PC-9 (cell line): Measurements from ENCODE around the gene RORB. TPM values are rescaled to one million over a fixed set of nuclear protein-coding genes. Genes with fewer than 3 reads are reported as not detected.

Experiments used
- BruUV-seq: library from RNA; stranded (reverse); fragments of 400-500 nt; replicated peaks from 2 replicates; lab custom pipeline; 2021; lab: Mats Ljungman, UMichigan
- CTCF ChIA-PET: fragments of 300-600 bp; sonication (Branson Sonifier 250); formaldehyde crosslinking; loops from one replicate; lab custom pipeline; 2022; ENCODE audit warnings: antibody characterized with exemption; lab: Charles Lee
- POLR2A ChIA-PET: fragments of 300-600 bp; sonication (Branson Sonifier 250); formaldehyde crosslinking; loops from one replicate; lab custom pipeline; 2022; ENCODE audit warnings: antibody characterized with exemption; ENCODE audit not compliant: unreplicated experiment; lab: Charles Lee
- DNase-seq, 2 experiments: peaks; one replicate each; pipeline versions ENCODE4 v3.0.0 to v3.0.0-alpha.2; 2015 to 2022; ENCODE audit warnings: mixed read lengths in 1 of 2
- H2AFZ ChIP-seq: fragments of 200-600 bp; sonication (generic); 2 replicates; pipeline ENCODE4 v1.8.1; 2017; ENCODE audit warnings: antibody characterized with exemption
- H3F3A ChIP-seq: fragments of 200-600 bp; sonication (generic); 2 replicates; pipeline ENCODE4 v1.8.1; 2017; ENCODE audit warnings: antibody characterized with exemption, mild to moderate bottlenecking, low read depth; ENCODE audit not compliant: insufficient read depth
- H3K27ac ChIP-seq: fragments of 200-600 bp; sonication (generic); 2 replicates; pipeline ENCODE4 v1.6.1; 2016; ENCODE audit warnings: mixed run types
- H3K27me3 ChIP-seq: fragments of 200-600 bp; sonication (generic); 2 replicates; pipeline ENCODE4 v1.6.1; 2016; ENCODE audit warnings: low read depth, mixed run types; ENCODE audit not compliant: insufficient read depth
- H3K36me3 ChIP-seq: fragments of 200-600 bp; sonication (generic); 2 replicates; pipeline ENCODE4 v1.6.1; 2016; ENCODE audit warnings: low read depth, mixed run types
- H3K4me1 ChIP-seq: fragments of 200-600 bp; sonication (generic); replicated peaks from 2 replicates; pipeline ENCODE4 v1.6.1; 2016; ENCODE audit warnings: mixed run types; ENCODE audit not compliant: insufficient read depth
- H3K4me2 ChIP-seq: fragments of 200-600 bp; sonication (generic); 2 replicates; pipeline ENCODE4 v1.6.1; 2017; ENCODE audit warnings: mixed run types
- H3K4me3 ChIP-seq: fragments of 200-600 bp; sonication (generic); 2 replicates; pipeline ENCODE4 v1.6.1; 2016; ENCODE audit warnings: mixed run types
- H3K79me2 ChIP-seq: fragments of 200-600 bp; sonication (generic); 2 replicates; pipeline ENCODE4 v1.6.1; 2017; ENCODE audit warnings: low read depth, mixed run types
- H3K9me2 ChIP-seq: fragments of 200-600 bp; sonication (generic); 2 replicates; pipeline ENCODE4 v1.8.1; 2017; ENCODE audit warnings: mild to moderate bottlenecking; ENCODE audit not compliant: insufficient read depth
- H3K9me3 ChIP-seq: fragments of 200-600 bp; sonication (generic); 2 replicates; pipeline ENCODE4 v1.8.1; 2016; ENCODE audit warnings: low read depth; ENCODE audit not compliant: insufficient read depth
- H4K20me1 ChIP-seq: fragments of 200-600 bp; sonication (generic); 2 replicates; pipeline ENCODE4 v1.8.1; 2017; ENCODE audit not compliant: insufficient read depth
- CTCF ChIP-seq: fragments of 200-600 bp; sonication (generic); conservative IDR thresholded peaks from 2 replicates; pipeline ENCODE4 v1.6.1; 2017; ENCODE audit warnings: mixed run types, antibody characterized with exemption, mild to moderate bottlenecking, moderate library complexity
- EZH2 ChIP-seq: fragments of 200-600 bp; sonication (generic); IDR thresholded peaks from 2 replicates; pipeline ENCODE4 v1.8.0; 2017; ENCODE audit warnings: antibody characterized with exemption, low read depth
- intact Hi-C: fragments of 100-400 bp; cut with micrococcal nuclease; formaldehyde crosslinking; loops from one replicate; pipeline ENCODE4 v1.10.0; 2022; ENCODE audit not compliant: unreplicated experiment
- total RNA-seq: library from RNA; stranded (reverse); gene quantifications from 2 replicates; pipeline ENCODE4 v1.2.3, GENCODE V29; 2021

RORB gene
- total RNA-seq, 1 experiment from 2014 or later = 0.07 TPM

GRCh38 chr9:74726581-74726980 is 229.4 kb downstream of the RORB start:
- no peak overlapping the region for H3K27ac ChIP-seq
- ChIA-PET CTCF (no interaction called here), POLR2A (no interaction called here)
- H3K9me2 ChIP-seq = no peaks in the 10 kb centered on the region
- no peaks in the 10 kb centered on the region for H3K36me3 ChIP-seq
- H3F3A ChIP-seq = no peaks in the 10 kb centered on the region
- no peaks in the 10 kb centered on the region for H3K4me1 ChIP-seq
- TF ChIP-seq CTCF = no peak
- no peak for TF ChIP-seq EZH2
- no peak overlapping the region for H3K4me2 ChIP-seq
- no peaks in the 10 kb centered on the region for H4K20me1 ChIP-seq
- H3K79me2 ChIP-seq = no peaks in the 10 kb centered on the region
- intact Hi-C loops = no loop called here
- H3K27me3 ChIP-seq = no peaks in the 10 kb centered on the region
- H2AFZ ChIP-seq = no peak overlapping the region
- no TSS peak for BruUV-seq
- no peak for DNase-seq
- H3K9me3 ChIP-seq = no peaks in the 10 kb centered on the region
- no peak overlapping the region for H3K4me3 ChIP-seq

GRCh38 chr9:74728176-74728575 is 231.0 kb downstream of the RORB start:
- intact Hi-C loops = no loop called here
- no peak overlapping the region for H3K4me2 ChIP-seq
- H3F3A ChIP-seq = no peaks in the 10 kb centered on the region
- H4K20me1 ChIP-seq = no peaks in the 10 kb centered on the region
- no peak for TF ChIP-seq EZH2
- TF ChIP-seq CTCF = no peak
- ChIA-PET POLR2A (interaction anchor here (0.6 kb wide), 1 partner anchor 20 kb away, joined by 10 read pairs; no protein-coding TSS in a partner anchor), CTCF (no interaction called here)
- H3K9me3 ChIP-seq = no peaks in the 10 kb centered on the region
- H2AFZ ChIP-seq = no peak overlapping the region
- no peaks in the 10 kb centered on the region for H3K36me3 ChIP-seq
- BruUV-seq = no TSS peak
- no peaks in the 10 kb centered on the region for H3K4me1 ChIP-seq
- DNase-seq = no peak
- no peak overlapping the region for H3K4me3 ChIP-seq
- H3K9me2 ChIP-seq = no peaks in the 10 kb centered on the region
- H3K27me3 ChIP-seq = no peaks in the 10 kb centered on the region
- H3K27ac ChIP-seq = no peak overlapping the region
- H3K79me2 ChIP-seq = no peaks in the 10 kb centered on the region

- no peak for TF ChIP-seq CTCF
- TF ChIP-seq EZH2 = no peak
- no peaks in the 10 kb centered on the region for H3K9me3 ChIP-seq
- H3K27me3 ChIP-seq = no peaks in the 10 kb centered on the region
- no peak overlapping the region for H3K4me2 ChIP-seq
- no peaks in the 10 kb centered on the region for H4K20me1 ChIP-seq
- BruUV-seq = no TSS peak
- H3K9me2 ChIP-seq = no peaks in the 10 kb centered on the region
- H3K4me1 ChIP-seq = no peaks in the 10 kb centered on the region
- ChIA-PET POLR2A (no interaction called here), CTCF (no interaction called here)
- H3K4me3 ChIP-seq = no peak overlapping the region
- DNase-seq = no peak
- no peaks in the 10 kb centered on the region for H3K79me2 ChIP-seq
- H3F3A ChIP-seq = no peaks in the 10 kb centered on the region
- H2AFZ ChIP-seq = no peak overlapping the region
- no peaks in the 10 kb centered on the region for H3K36me3 ChIP-seq
- intact Hi-C loops = no loop called here
- H3K27ac ChIP-seq = no peak overlapping the region
Observed at GRCh38 chr9:74729136-74729695, 232.1 kb downstream of the RORB start.
